ENCODE measurements around the gene CTSZ. TPM values are rescaled to one million over a fixed set of nuclear protein-coding genes. Genes with fewer than 3 reads are reported as not detected.

Gene CTSZ
- total RNA-seq, 1 experiment from 2014 or later, result 37.6 TPM

DNA sequence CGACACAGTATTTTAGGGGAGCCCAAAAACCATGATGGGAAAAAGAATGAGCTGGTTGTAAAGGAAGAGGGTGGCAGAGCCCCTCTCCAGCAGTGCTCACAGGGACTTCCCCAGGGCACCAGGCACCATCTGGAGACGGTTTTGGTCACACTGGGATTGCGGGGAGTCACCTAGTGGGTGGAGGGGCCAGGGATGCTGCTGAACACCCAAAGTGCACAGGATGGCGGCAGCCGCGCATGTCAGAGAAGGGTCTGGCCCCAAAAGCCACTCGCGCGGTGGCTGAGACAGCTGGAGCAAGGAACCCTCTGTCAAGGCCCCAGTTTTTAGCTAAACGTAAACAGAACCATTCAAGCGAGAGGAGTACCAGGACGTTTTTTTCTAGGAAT, 10.8 kb downstream of the CTSZ start:
- peaks cover 22 to 72% (median 72%) of the 10 kb centered on the region in 3 experiments; a peak in 6 of 7 replicates for H3K36me3 Mint-ChIP-seq (ENCODE audit: insufficient read depth in 1 of 3, low read depth in 3 of 3)
- Histone ChIP-seq H4K5ac (ENCODE audit: insufficient read length, low read depth, low read length) (no peak overlapping the region), H3K79me1 (ENCODE audit: insufficient read depth, low read depth, low read length, poor library complexity, severe bottlenecking) (no peaks in the 10 kb centered on the region), H3K4me1 (ENCODE audit: insufficient read depth, low read length) (no peaks in the 10 kb centered on the region), H3T11ph (ENCODE audit: low read length) (no peak overlapping the region), H2BK12ac (ENCODE audit: insufficient read length, low read depth, low read length) (no peak overlapping the region), H2AK5ac (ENCODE audit: insufficient read length, low read length) (no peak overlapping the region), H2BK120ac (ENCODE audit: low read depth, low read length, poor library complexity, severe bottlenecking) (no peak overlapping the region), H4K20me1 (ENCODE audit: control insufficient read depth, insufficient read depth, insufficient read length) (no peaks in the 10 kb centered on the region), H3K27me3 (ENCODE audit: insufficient read depth, low read length) (no peaks in the 10 kb centered on the region), H3K23me2 (ENCODE audit: insufficient read length, low read depth, low read length, poor library complexity, severe bottlenecking) (no peaks in the 10 kb centered on the region), H3K9ac (ENCODE audit: extremely low read depth, insufficient read length, low read length) (no peak overlapping the region), H3K23ac (ENCODE audit: insufficient read length, low read depth, low read length) (no peak overlapping the region), H3K56ac (ENCODE audit: insufficient read length, low read depth, low read length) (no peak overlapping the region), H2BK5ac (ENCODE audit: insufficient read length, low read length) (no peak overlapping the region), H2AFZ (ENCODE audit: low read length) (no peak overlapping the region), H4K8ac (replicated peaks; ENCODE audit: insufficient read length, low read depth, low read length) (no peak overlapping the region), H2BK20ac (ENCODE audit: low read depth, low read length, poor library complexity, severe bottlenecking) (no peak overlapping the region), H3K4ac (ENCODE audit: low read depth, low read length) (no peak overlapping the region), H3K27ac (ENCODE audit: insufficient read length, low read depth, low read length) (no peak overlapping the region), H4K91ac (ENCODE audit: insufficient read length, low read depth, low read length) (no peak overlapping the region), H2BK15ac (ENCODE audit: low read depth, low read length) (no peak overlapping the region), H3K4me2 (ENCODE audit: insufficient read depth, insufficient read length, low read length) (no peak overlapping the region), H3K18ac (ENCODE audit: insufficient read length, low read depth, low read length) (no peak overlapping the region), H3K14ac (ENCODE audit: insufficient read depth, low read length) (no peak overlapping the region), H3K9me3 (ENCODE audit: control insufficient read depth, low read depth, low read length) (no peaks in the 10 kb centered on the region), H3K79me2 (ENCODE audit: insufficient read depth, low read length) (no peaks in the 10 kb centered on the region)
- no CpG with 5 or more reads among the region's 12 CpGs for WGBS (ENCODE audit: extremely low coverage, insufficient read length, low lambda C conversion rate)
- no peak for DNase-seq
- TF ChIP-seq, protein P1, sequence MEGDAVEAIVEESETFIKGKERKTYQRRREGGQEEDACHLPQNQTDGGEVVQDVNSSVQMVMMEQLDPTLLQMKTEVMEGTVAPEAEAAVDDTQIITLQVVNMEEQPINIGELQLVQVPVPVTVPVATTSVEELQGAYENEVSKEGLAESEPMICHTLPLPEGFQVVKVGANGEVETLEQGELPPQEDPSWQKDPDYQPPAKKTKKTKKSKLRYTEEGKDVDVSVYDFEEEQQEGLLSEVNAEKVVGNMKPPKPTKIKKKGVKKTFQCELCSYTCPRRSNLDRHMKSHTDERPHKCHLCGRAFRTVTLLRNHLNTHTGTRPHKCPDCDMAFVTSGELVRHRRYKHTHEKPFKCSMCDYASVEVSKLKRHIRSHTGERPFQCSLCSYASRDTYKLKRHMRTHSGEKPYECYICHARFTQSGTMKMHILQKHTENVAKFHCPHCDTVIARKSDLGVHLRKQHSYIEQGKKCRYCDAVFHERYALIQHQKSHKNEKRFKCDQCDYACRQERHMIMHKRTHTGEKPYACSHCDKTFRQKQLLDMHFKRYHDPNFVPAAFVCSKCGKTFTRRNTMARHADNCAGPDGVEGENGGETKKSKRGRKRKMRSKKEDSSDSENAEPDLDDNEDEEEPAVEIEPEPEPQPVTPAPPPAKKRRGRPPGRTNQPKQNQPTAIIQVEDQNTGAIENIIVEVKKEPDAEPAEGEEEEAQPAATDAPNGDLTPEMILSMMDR (conservative IDR thresholded peaks at IDR 0.05), result no peak
- H3K27me3 Mint-ChIP-seq (ENCODE audit: low read depth), result no peaks in the 10 kb centered on the region; the same call in 1 of the 2 replicates
- H3K4me3 Mint-ChIP-seq, result no peak overlapping the region
- H3K4me1 Mint-ChIP-seq, result no peaks in the 10 kb centered on the region
- H3K9me3 Mint-ChIP-seq, result no peaks in the 10 kb centered on the region
- H3K27ac Mint-ChIP-seq, result no peak overlapping the region

All from H9 (cell line).